GM12878 (cell line): ENCODE results near the gene NPAS3. TPM values are rescaled to one million over a fixed set of nuclear protein-coding genes. Genes with fewer than 3 reads are reported as not detected.

ENCODE experiments used
- CEBPB ChIP-seq, 2 experiments: fragments of 150-350 bp in 1 of 2; IDR thresholded peaks; 2 replicates each; pipeline ENCODE4 v1.6.1; 2012 to 2014; ENCODE audit warnings: low read depth in 2 of 2, low read length in 2 of 2, borderline replicate concordance in 1 of 2, inconsistent platforms in 1 of 2
- CEBPZ ChIP-seq: fragments of 150-350 bp; IDR thresholded peaks from 2 replicates; pipeline ENCODE4 v1.6.1; 2016; ENCODE audit warnings: low read depth, low read length
- CTCF ChIP-seq, 3 experiments: IDR thresholded peaks in 2 of 3; conservative IDR thresholded peaks in 1 of 3; 2 replicates each; pipeline ENCODE4 v1.5.1; 2011; ENCODE audit warnings: low read depth in 3 of 3, low read length in 3 of 3, mild to moderate bottlenecking in 3 of 3, control low read depth in 2 of 3, moderate library complexity in 2 of 3, inconsistent platforms in 1 of 3, mixed read lengths in 1 of 3; ENCODE audit not compliant: control insufficient read depth in 2 of 3, insufficient read depth in 1 of 3; ENCODE audit errors: extremely low read depth in 1 of 3
- CUX1 ChIP-seq: IDR thresholded peaks from 2 replicates; pipeline ENCODE4 v1.6.1; 2012; ENCODE audit warnings: improper control_type of control experiment, low read depth, low read length; ENCODE audit not compliant: insufficient replicate concordance
- EP300 ChIP-seq, 2 experiments: fragments of 150-350 bp in 1 of 2; IDR thresholded peaks; 2 replicates each; pipeline ENCODE4 v1.6.1; 2011 to 2012; ENCODE audit warnings: low read depth in 2 of 2, low read length in 2 of 2, borderline replicate concordance in 1 of 2, improper control_type of control experiment in 1 of 2, inconsistent platforms in 1 of 2; ENCODE audit not compliant: control insufficient read depth in 1 of 2
- ESRRA ChIP-seq: IDR thresholded peaks from 2 replicates; pipeline ENCODE4 v1.6.1; 2012; ENCODE audit warnings: mild to moderate bottlenecking, low read length, improper control_type of control experiment
- IRF4 ChIP-seq: IDR thresholded peaks from 2 replicates; pipeline ENCODE4 v1.6.1; 2011; ENCODE audit warnings: low read depth, low read length
- IRF5 ChIP-seq: fragments of 450-650 bp; IDR thresholded peaks from 2 replicates; pipeline ENCODE4 v1.6.1; 2017; ENCODE audit warnings: borderline replicate concordance
- KDM1A ChIP-seq: fragments of 200-600 bp; sonication (generic); IDR thresholded peaks from 2 replicates; pipeline ENCODE4 v1.6.1; 2016; ENCODE audit warnings: borderline replicate concordance
- MEF2B ChIP-seq: fragments of 450-650 bp; IDR thresholded peaks from 2 replicates; pipeline ENCODE4 v1.6.1; 2018; ENCODE audit warnings: mild to moderate bottlenecking, moderate library complexity; ENCODE audit not compliant: partially characterized antibody, poor library complexity, severe bottlenecking
- RCOR1 ChIP-seq: conservative IDR thresholded peaks from 2 replicates; pipeline ENCODE4 v1.6.1; 2012; ENCODE audit warnings: low read depth, low read length, improper control_type of control experiment
- RUNX3 ChIP-seq: IDR thresholded peaks from 2 replicates; pipeline ENCODE4 v1.6.1; 2012; ENCODE audit warnings: low read length, inconsistent platforms
- USF2 ChIP-seq: IDR thresholded peaks from 2 replicates; pipeline ENCODE4 v1.6.1; 2011; ENCODE audit warnings: low read depth, low read length, improper control_type of control experiment, borderline replicate concordance
- ZNF384 ChIP-seq: IDR thresholded peaks from 2 replicates; pipeline ENCODE4 v1.6.1; 2012; ENCODE audit warnings: low read depth, mild to moderate bottlenecking, low read length, improper control_type of control experiment, borderline replicate concordance
- polyA plus RNA-seq, 11 experiments: library from polyadenylated mRNA; depleted of rRNA in 4 of 11; unstranded in 6 of 11; stranded (reverse) in 5 of 11; fragments of >200 nt; fragmentation: Nextera tagmentation in 4 of 11; fragmentation: Illumina TruSeq in 1 of 11; extraction: Ambion mirVana in 4 of 11; extraction: Trizol in 1 of 11; gene quantifications; 1 replicate in 1 of 11; 2 replicates in 10 of 11; pipeline versions ENCODE4 v1.2.1 to v1.2.3, GENCODE V29; 2011 to 2016; ENCODE audit warnings: inconsistent platforms in 2 of 11, missing spikeins in 2 of 11, low read depth in 1 of 11
- total RNA-seq, 4 experiments: library from RNA; depleted of rRNA in 3 of 4; stranded (reverse); fragments of >200 nt in 3 of 4; fragmentation: Illumina TruSeq in 1 of 4; extraction: Trizol in 1 of 4; gene quantifications; 2 replicates each; pipeline versions ENCODE4 v1.2.1 to v1.2.3, GENCODE V29; 2013 to 2021

NPAS3 gene
- total and polyA plus RNA-seq, 10 of the 15 experiments (the other 5 are each of a cell fraction or from before 2014, with no cell fraction given), result under 0.01 to 2.7 (median 0.03) TPM; not detected in 6

GRCh38 chr14:33551963-33552362 lies 613.3 kb downstream of the NPAS3 start (continued):
- TF ChIP-seq CUX1, result no peak
- no peak for TF ChIP-seq RCOR1
- TF ChIP-seq EP300 (IDR thresholded peaks at IDR 0.05; ENCODE audit: borderline replicate concordance in 1 of 2, control insufficient read depth in 1 of 2, low read depth in 2 of 2, low read length in 2 of 2), result peak in 1 of 2 experiments; percentile 19; a peak in 1 of 4 replicates
- no peak for TF ChIP-seq CEBPB (IDR thresholded peaks at IDR 0.05; ENCODE audit: borderline replicate concordance in 1 of 2, low read depth in 2 of 2, low read length in 2 of 2)
- TF ChIP-seq CTCF (IDR thresholded peaks at IDR 0.05 in 2 of 3, conservative IDR thresholded peaks at IDR 0.05 in 1 of 3; ENCODE audit: control insufficient read depth in 2 of 3, extremely low read depth in 1 of 3, insufficient read depth in 1 of 3, low read depth in 3 of 3, low read length in 3 of 3), result no peak
- TF ChIP-seq CEBPZ, result no peak
- no peak for TF ChIP-seq KDM1A
- TF ChIP-seq IRF5, result no peak
- no peak for TF ChIP-seq RUNX3
- no peak for TF ChIP-seq IRF4
- TF ChIP-seq ZNF384, result no peak
- peak; percentile 48 for TF ChIP-seq MEF2B
- no peak for TF ChIP-seq USF2
- no peak for TF ChIP-seq ESRRA
